Activated naive CD4-positive, alpha-beta T cell treated with anti-CD3 and anti-CD28 coated beads, Interleukin-2, amount 10 ng/mL, durations not matched to agents 7 days and 5 days (primary cell): ENCODE data around the gene PANK1.
"Not testable (repeated sequence)": the region's sequence is repeated elsewhere in the genome, so short reads cannot be mapped to it uniquely, and the experiment has no call there.

Experiments used
- CTCF ChIA-PET: fragments of 350-600 bp; sonication (Branson Sonifier 250); formaldehyde crosslinking; loops from one replicate; lab custom pipeline; 2021; ENCODE audit warnings: antibody characterized with exemption; lab: Charles Lee
- DNase-seq: peaks from one replicate; pipeline ENCODE4 v3.0.0-alpha.2; 2020
- H3K27ac Mint-ChIP-seq: one replicate; pipeline ENCODE4 v1.8.0; 2021; ENCODE audit warnings: mild to moderate bottlenecking, moderate library complexity, mixed read lengths
- H3K27me3 Mint-ChIP-seq: one replicate; pipeline ENCODE4 v1.8.0; 2021; ENCODE audit warnings: mild to moderate bottlenecking, mixed read lengths
- H3K36me3 Mint-ChIP-seq: one replicate; pipeline ENCODE4 v1.8.0; 2021; ENCODE audit warnings: mixed read lengths
- H3K4me1 Mint-ChIP-seq: one replicate; pipeline ENCODE4 v1.8.0; 2021; ENCODE audit warnings: mixed read lengths
- H3K4me3 Mint-ChIP-seq: one replicate; pipeline ENCODE4 v1.8.0; 2021; ENCODE audit warnings: mild to moderate bottlenecking, moderate library complexity, mixed read lengths
- H3K9me3 Mint-ChIP-seq: one replicate; pipeline ENCODE4 v1.8.0; 2021; ENCODE audit warnings: mixed read lengths

The PANK1 gene

GRCh38 chr10:89620296-89620695 lies 24.7 kb downstream of the PANK1 start:
- CTCF ChIA-PET, H3K36me3 Mint-ChIP-seq, H3K4me1 Mint-ChIP-seq, H3K4me3 Mint-ChIP-seq, H3K27ac Mint-ChIP-seq, H3K9me3 Mint-ChIP-seq, DNase-seq, H3K27me3 Mint-ChIP-seq: not testable (repeated sequence)

GRCh38 chr10:89615824-89616223 lies 29.2 kb downstream of the PANK1 start:
- peaks cover 2% of the 10 kb centered on the region for H3K36me3 Mint-ChIP-seq
- peak overlapping the region; percentile 46 for H3K27ac Mint-ChIP-seq
- no peak for DNase-seq
- peaks cover 28% of the 10 kb centered on the region for H3K4me1 Mint-ChIP-seq
- no peak overlapping the region for H3K4me3 Mint-ChIP-seq
- H3K9me3 Mint-ChIP-seq = peaks cover 8% of the 10 kb centered on the region
- CTCF ChIA-PET = interaction anchor here (0.9 to 1.3 kb wide), 2 partner anchors 14 to 21 kb away, joined by 3 to 5 read pairs; no protein-coding TSS in a partner anchor
- peaks cover 3% of the 10 kb centered on the region for H3K27me3 Mint-ChIP-seq

GRCh38 chr10:89615112-89615511 lies 29.9 kb downstream of the PANK1 start:
- peak overlapping the region; percentile 16 for H3K27ac Mint-ChIP-seq

GRCh38 chr10:89613582-89613981 lies 31.5 kb downstream of the PANK1 start:
- Mint-ChIP-seq H3K4me3 (no peak overlapping the region), H3K4me1 (peaks cover 30% of the 10 kb centered on the region), H3K27ac (no peak overlapping the region), H3K9me3 (no peaks in the 10 kb centered on the region), H3K36me3 (peaks cover 2% of the 10 kb centered on the region), H3K27me3 (peaks cover 1% of the 10 kb centered on the region)
- CTCF ChIA-PET = no interaction called here
- DNase-seq = no peak

More at GRCh38 chr10:89615112-89615511, 29.9 kb downstream of the PANK1 start:
- peaks cover 4% of the 10 kb centered on the region for H3K9me3 Mint-ChIP-seq
- no peak for DNase-seq
- no peak overlapping the region for H3K4me3 Mint-ChIP-seq
- H3K36me3 Mint-ChIP-seq = peaks cover 4% of the 10 kb centered on the region
- CTCF ChIA-PET = interaction anchor here (0.9 to 1.3 kb wide), 2 partner anchors 15 to 21 kb away, joined by 3 to 5 read pairs; no protein-coding TSS in a partner anchor
- H3K27me3 Mint-ChIP-seq = peaks cover 3% of the 10 kb centered on the region
- H3K4me1 Mint-ChIP-seq = peaks cover 29% of the 10 kb centered on the region

- H3K4me3 Mint-ChIP-seq = no peak overlapping the region
- CTCF ChIA-PET = no interaction called here
- no peak overlapping the region for H3K27ac Mint-ChIP-seq
- DNase-seq = no peak
- no peaks in the 10 kb centered on the region for H3K27me3 Mint-ChIP-seq
- H3K36me3 Mint-ChIP-seq = peaks cover 2% of the 10 kb centered on the region
- peaks cover 30% of the 10 kb centered on the region for H3K4me1 Mint-ChIP-seq
- H3K9me3 Mint-ChIP-seq = no peaks in the 10 kb centered on the region
Observed at GRCh38 chr10:89611282-89611681, 33.8 kb downstream of the PANK1 start.

- Mint-ChIP-seq H3K9me3 (no peaks in the 10 kb centered on the region), H3K36me3 (peaks cover 2% of the 10 kb centered on the region), H3K4me3 (no peak overlapping the region), H3K4me1 (peaks cover 17% of the 10 kb centered on the region), H3K27ac (no peak overlapping the region), H3K27me3 (no peaks in the 10 kb centered on the region)
- CTCF ChIA-PET = no interaction called here
- DNase-seq = no peak
Observed at GRCh38 chr10:89609833-89610346, 35.2 kb downstream of the PANK1 start.

- Mint-ChIP-seq H3K36me3 (no peaks in the 10 kb centered on the region), H3K27ac (no peak overlapping the region), H3K4me3 (no peak overlapping the region), H3K27me3 (no peaks in the 10 kb centered on the region), H3K9me3 (no peaks in the 10 kb centered on the region), H3K4me1 (no peaks in the 10 kb centered on the region)
- DNase-seq = no peak
- CTCF ChIA-PET = no interaction called here
Observed at GRCh38 chr10:89604200-89604599, 40.8 kb downstream of the PANK1 start.

GRCh38 chr10:89602919-89603318 lies 42.1 kb downstream of the PANK1 start:
- CTCF ChIA-PET = interaction anchor here (0.6 kb wide), 1 partner anchor 355 kb away, joined by 3 read pairs; no protein-coding TSS in a partner anchor
- Mint-ChIP-seq H3K27ac (no peak overlapping the region), H3K9me3 (no peaks in the 10 kb centered on the region), H3K36me3 (no peaks in the 10 kb centered on the region), H3K27me3 (no peaks in the 10 kb centered on the region), H3K4me1 (no peaks in the 10 kb centered on the region), H3K4me3 (no peak overlapping the region)
- DNase-seq = no peak

GRCh38 chr10:89601728-89602361 lies 43.2 kb downstream of the PANK1 start:
- CTCF ChIA-PET = no interaction called here
- DNase-seq = no peak
- Mint-ChIP-seq H3K4me3 (no peak overlapping the region), H3K27ac (no peak overlapping the region), H3K4me1 (no peaks in the 10 kb centered on the region), H3K27me3 (no peaks in the 10 kb centered on the region), H3K36me3 (no peaks in the 10 kb centered on the region), H3K9me3 (no peaks in the 10 kb centered on the region)

GRCh38 chr10:89600041-89600440 lies 45.0 kb downstream of the PANK1 start:
- no peaks in the 10 kb centered on the region for H3K36me3 Mint-ChIP-seq
- H3K9me3 Mint-ChIP-seq = no peaks in the 10 kb centered on the region
- H3K27ac Mint-ChIP-seq = no peak overlapping the region
- CTCF ChIA-PET = no interaction called here
- H3K4me3 Mint-ChIP-seq = no peak overlapping the region
- no peaks in the 10 kb centered on the region for H3K27me3 Mint-ChIP-seq
- no peaks in the 10 kb centered on the region for H3K4me1 Mint-ChIP-seq
- no peak for DNase-seq

GRCh38 chr10:89593043-89593442 lies 52.0 kb downstream of the PANK1 start:
- H3K4me3 Mint-ChIP-seq = no peak overlapping the region
- H3K36me3 Mint-ChIP-seq = peaks cover 5% of the 10 kb centered on the region
- no peak overlapping the region for H3K27ac Mint-ChIP-seq
- H3K9me3 Mint-ChIP-seq = no peaks in the 10 kb centered on the region
- no peak for DNase-seq
- H3K27me3 Mint-ChIP-seq = no peaks in the 10 kb centered on the region
- CTCF ChIA-PET = no interaction called here
- no peaks in the 10 kb centered on the region for H3K4me1 Mint-ChIP-seq

- CTCF ChIA-PET = no interaction called here
- Mint-ChIP-seq H3K4me3 (no peak overlapping the region), H3K36me3 (peaks cover 5% of the 10 kb centered on the region), H3K4me1 (no peaks in the 10 kb centered on the region), H3K27ac (no peak overlapping the region), H3K9me3 (no peaks in the 10 kb centered on the region), H3K27me3 (no peaks in the 10 kb centered on the region)
- no peak for DNase-seq
Observed at GRCh38 chr10:89592539-89592938, 52.5 kb downstream of the PANK1 start.

- CTCF ChIA-PET = no interaction called here
- Mint-ChIP-seq H3K9me3 (no peaks in the 10 kb centered on the region), H3K4me3 (no peak overlapping the region), H3K36me3 (peaks cover 8% of the 10 kb centered on the region), H3K27me3 (no peaks in the 10 kb centered on the region), H3K27ac (no peak overlapping the region), H3K4me1 (no peaks in the 10 kb centered on the region)
- DNase-seq = no peak
Observed at GRCh38 chr10:89591796-89592271, 53.2 kb downstream of the PANK1 start.

- Mint-ChIP-seq H3K27me3 (no peaks in the 10 kb centered on the region), H3K36me3 (peaks cover 8% of the 10 kb centered on the region), H3K9me3 (no peaks in the 10 kb centered on the region), H3K4me3 (no peak overlapping the region), H3K4me1 (no peaks in the 10 kb centered on the region), H3K27ac (no peak overlapping the region)
- no peak for DNase-seq
- CTCF ChIA-PET = no interaction called here
Observed at GRCh38 chr10:89591111-89591795, 53.8 kb downstream of the PANK1 start.

GRCh38 chr10:89590326-89590725 lies 54.7 kb downstream of the PANK1 start:
- H3K27me3 Mint-ChIP-seq = no peaks in the 10 kb centered on the region

More at GRCh38 chr10:89590326-89590725, 54.7 kb downstream of the PANK1 start:
- Mint-ChIP-seq H3K36me3 (peaks cover 8% of the 10 kb centered on the region), H3K27ac (no peak overlapping the region), H3K4me3 (no peak overlapping the region), H3K9me3 (no peaks in the 10 kb centered on the region), H3K4me1 (no peaks in the 10 kb centered on the region)
- CTCF ChIA-PET = no interaction called here
- no peak for DNase-seq
